ACC112 (cell line): ENCODE measurements around the gene AIP.

ENCODE experiments used
- H2AFZ ChIP-seq: fragments of 200-600 bp; sonication (generic); one replicate; pipeline ENCODE4 v1.6.0; 2017; ENCODE audit warnings: antibody characterized with exemption, low read length; ENCODE audit not compliant: unreplicated experiment
- H3K27ac ChIP-seq: fragments of 200-600 bp; sonication (generic); 2 replicates; pipeline ENCODE4 v1.5.1; 2014; ENCODE audit warnings: low read depth, mild to moderate bottlenecking, antibody characterized with exemption, low read length, moderate library complexity
- H3K27me3 ChIP-seq: fragments of 200-600 bp; sonication (generic); 2 replicates; pipeline ENCODE4 v1.6.1; 2014; ENCODE audit warnings: mild to moderate bottlenecking, antibody characterized with exemption, low read length, moderate library complexity, mixed read lengths; ENCODE audit not compliant: insufficient read depth
- H3K36me3 ChIP-seq: fragments of 200-600 bp; sonication (generic); 2 replicates; pipeline ENCODE4 v1.6.1; 2016; ENCODE audit warnings: mild to moderate bottlenecking, antibody characterized with exemption, low read length, moderate library complexity, mixed read lengths; ENCODE audit not compliant: insufficient read depth
- H3K4me1 ChIP-seq: fragments of 200-600 bp; sonication (generic); one replicate; pipeline ENCODE4 v1.6.1; 2016; ENCODE audit warnings: low read length, mixed read lengths; ENCODE audit not compliant: insufficient read depth, unreplicated experiment, control insufficient read depth
- H3K4me3 ChIP-seq: fragments of 200-600 bp; sonication (generic); 2 replicates; pipeline ENCODE4 v1.5.1; 2014; ENCODE audit warnings: mild to moderate bottlenecking, low read depth, low read length
- H3K79me2 ChIP-seq: fragments of 200-600 bp; sonication (generic); one replicate; pipeline ENCODE4 v1.6.0; 2016; ENCODE audit warnings: low read length; ENCODE audit not compliant: control insufficient read depth, unreplicated experiment, insufficient read depth

Gene AIP

DNA sequence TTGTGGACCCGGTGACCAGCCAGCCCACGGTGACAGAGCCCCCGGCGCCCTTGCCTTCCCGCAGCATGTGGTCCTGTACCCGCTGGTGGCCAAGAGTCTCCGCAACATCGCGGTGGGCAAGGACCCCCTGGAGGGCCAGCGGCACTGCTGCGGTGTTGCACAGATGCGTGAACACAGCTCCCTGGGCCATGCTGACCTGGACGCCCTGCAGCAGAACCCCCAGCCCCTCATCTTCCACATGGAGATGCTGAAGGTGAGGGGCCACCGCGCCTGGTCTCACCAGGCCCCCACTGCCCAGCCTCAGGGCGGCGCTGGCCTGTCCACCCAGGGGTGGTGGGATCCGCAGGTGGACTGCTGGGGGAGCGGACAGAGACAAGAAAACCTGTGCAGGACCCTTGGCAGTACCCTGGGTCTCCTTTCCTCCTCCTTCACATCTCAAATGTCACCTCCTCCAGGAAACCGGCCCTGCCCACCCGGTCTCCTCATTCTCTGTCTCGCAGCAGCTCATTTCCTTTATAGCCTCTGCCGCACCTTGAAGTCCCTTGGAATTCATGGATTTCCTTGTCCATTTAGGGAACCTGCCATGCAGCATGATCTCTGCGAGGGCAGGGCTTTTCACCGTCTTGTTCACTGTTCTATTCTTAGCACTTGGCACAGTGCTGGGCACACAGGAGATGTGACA, 6.5 kb downstream of the AIP start:
- Histone ChIP-seq H3K36me3 (no peaks in the 10 kb centered on the region; the same call in 1 of the 2 replicates), H3K4me1 (no peaks in the 10 kb centered on the region), H2AFZ (no peak overlapping the region), H3K27ac (no peak overlapping the region), H3K4me3 (no peak overlapping the region), H3K27me3 (no peaks in the 10 kb centered on the region), H3K79me2 (peaks cover 10% of the 10 kb centered on the region)

DNA sequence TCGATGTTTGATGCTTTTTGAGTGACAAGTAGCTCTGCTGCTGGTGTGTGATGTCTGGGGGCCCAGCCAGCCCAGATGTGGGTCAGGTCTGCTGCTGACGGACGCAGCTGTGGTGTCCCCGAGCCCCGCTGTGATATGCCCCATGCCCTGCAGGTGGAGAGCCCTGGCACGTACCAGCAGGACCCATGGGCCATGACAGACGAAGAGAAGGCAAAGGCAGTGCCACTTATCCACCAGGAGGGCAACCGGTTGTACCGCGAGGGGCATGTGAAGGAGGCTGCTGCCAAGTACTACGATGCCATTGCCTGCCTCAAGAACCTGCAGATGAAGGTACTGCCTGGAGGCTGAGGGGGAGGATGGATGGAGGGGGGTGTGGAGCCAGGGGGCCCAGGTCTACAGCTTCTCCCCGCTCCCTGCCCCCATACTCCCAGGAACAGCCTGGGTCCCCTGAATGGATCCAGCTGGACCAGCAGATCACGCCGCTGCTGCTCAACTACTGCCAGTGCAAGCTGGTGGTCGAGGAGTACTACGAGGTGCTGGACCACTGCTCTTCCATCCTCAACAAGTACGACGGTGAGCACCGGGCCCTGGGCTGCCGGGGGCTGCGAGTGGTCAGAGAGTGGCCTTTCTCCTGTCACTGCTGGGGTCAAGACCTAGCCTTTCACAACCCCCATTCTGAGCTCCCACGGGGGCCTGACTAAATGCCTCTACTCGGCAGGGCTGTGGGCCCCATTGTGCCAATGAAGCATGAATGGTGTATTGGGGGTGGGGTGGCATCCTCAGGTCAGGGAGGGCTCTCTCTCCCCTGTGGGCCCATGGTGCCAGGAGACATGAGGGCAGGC, 7.3 kb downstream of the AIP start:
- H3K27me3 ChIP-seq: no peaks in the 10 kb centered on the region
- peaks cover 7% of the 10 kb centered on the region for H3K79me2 ChIP-seq
- H2AFZ ChIP-seq: no peak overlapping the region
- no peaks in the 10 kb centered on the region; the same call in 1 of the 2 replicates for H3K36me3 ChIP-seq
- H3K4me1 ChIP-seq: no peaks in the 10 kb centered on the region
- no peak overlapping the region for H3K27ac ChIP-seq
- H3K4me3 ChIP-seq: no peak overlapping the region

DNA sequence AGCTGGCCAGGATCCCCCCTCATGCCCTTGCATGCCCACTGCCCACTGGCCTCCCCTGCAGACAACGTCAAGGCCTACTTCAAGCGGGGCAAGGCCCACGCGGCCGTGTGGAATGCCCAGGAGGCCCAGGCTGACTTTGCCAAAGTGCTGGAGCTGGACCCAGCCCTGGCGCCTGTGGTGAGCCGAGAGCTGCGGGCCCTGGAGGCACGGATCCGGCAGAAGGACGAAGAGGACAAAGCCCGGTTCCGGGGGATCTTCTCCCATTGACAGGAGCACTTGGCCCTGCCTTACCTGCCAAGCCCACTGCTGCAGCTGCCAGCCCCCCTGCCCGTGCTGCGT, 7.9 kb downstream of the AIP start:
- H3K27me3 ChIP-seq: no peaks in the 10 kb centered on the region
- H3K36me3 ChIP-seq: no peaks in the 10 kb centered on the region; the same call in 1 of the 2 replicates
- no peak overlapping the region for H2AFZ ChIP-seq
- no peak overlapping the region for H3K4me3 ChIP-seq
- no peak overlapping the region for H3K27ac ChIP-seq
- no peaks in the 10 kb centered on the region for H3K4me1 ChIP-seq
- peaks cover 6% of the 10 kb centered on the region for H3K79me2 ChIP-seq

DNA sequence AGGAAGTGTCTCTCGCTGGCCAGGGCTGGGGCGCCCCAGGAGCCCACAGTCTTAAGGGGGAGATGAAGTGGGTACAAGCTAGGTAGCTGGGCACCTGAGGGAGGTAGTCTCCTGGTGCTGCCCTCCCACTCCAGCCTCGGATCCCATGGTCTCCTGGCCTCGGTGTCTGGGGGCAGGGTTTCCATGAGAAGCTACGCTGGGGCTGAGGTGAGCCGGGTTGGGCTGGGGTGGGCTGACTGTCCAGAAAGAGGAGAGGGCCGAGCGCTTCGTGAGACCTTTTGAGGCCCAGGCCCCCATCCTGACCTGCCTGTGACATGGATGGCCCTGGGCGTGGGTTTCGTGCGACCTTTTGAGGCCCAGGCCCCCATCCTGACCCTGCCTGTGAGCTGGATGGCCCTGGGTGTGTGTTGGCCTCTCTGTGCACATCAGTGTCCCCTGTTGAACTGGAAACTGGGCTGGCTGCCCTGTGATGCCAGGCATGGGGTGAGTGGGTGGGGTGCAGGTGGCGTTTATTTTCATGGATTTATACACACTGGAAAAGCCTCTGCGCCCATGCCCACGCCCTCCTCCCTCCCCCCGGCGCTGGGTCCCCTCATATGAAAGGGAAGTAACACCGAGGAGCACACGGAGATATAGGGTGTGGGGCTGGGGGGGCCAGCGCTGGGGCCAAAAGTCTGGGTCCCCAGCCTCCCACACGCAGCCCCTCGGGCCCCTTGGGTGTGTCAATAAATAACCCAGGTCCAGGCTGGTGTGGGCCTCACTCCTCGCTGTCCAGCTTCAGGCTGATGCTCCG, 8.6 kb downstream of the AIP start:
- Histone ChIP-seq H3K27ac (no peak overlapping the region), H3K4me3 (no peak overlapping the region), H3K4me1 (no peaks in the 10 kb centered on the region), H3K36me3 (no peaks in the 10 kb centered on the region; the same call in 1 of the 2 replicates), H3K27me3 (no peaks in the 10 kb centered on the region), H3K79me2 (no peaks in the 10 kb centered on the region), H2AFZ (no peak overlapping the region)

DNA sequence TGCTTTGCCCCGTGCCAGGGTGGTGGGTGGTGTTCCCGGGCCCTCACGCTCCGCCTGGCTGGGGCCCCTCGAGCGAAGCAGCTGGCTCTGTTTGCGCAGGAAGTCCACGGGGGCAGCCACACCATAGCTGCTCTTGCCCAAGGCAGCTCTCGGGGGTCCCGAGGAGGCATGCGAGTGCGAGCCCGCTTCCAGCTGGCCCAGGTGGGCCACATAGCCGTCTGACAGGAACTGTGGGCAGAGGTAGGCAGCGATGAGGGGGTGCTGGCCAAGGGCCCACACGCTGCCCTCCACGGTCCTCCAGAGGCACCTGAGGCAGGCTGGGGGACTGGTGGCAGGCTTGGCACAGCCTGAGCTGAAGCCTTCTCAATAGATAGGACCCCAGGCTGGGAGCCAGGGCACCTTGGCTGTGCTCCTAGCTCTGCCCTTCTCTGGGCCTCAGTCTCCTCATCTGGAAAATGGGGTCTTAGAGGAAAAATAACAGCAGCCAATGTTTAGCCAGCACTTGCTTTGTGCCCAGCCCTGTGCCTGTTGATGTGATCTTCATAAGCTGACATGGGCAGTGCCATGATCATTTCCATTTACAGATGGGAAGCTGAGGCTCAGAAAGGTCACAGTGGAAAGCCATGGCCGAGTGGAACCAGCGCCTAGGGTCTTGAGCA, 9.4 kb downstream of the AIP start:
- no peaks in the 10 kb centered on the region for H3K4me1 ChIP-seq
- no peak overlapping the region for H3K4me3 ChIP-seq
- no peaks in the 10 kb centered on the region; the same call in 1 of the 2 replicates for H3K36me3 ChIP-seq
- no peaks in the 10 kb centered on the region for H3K79me2 ChIP-seq
- H3K27ac ChIP-seq: no peak overlapping the region
- H3K27me3 ChIP-seq: no peaks in the 10 kb centered on the region
- no peak overlapping the region for H2AFZ ChIP-seq

DNA sequence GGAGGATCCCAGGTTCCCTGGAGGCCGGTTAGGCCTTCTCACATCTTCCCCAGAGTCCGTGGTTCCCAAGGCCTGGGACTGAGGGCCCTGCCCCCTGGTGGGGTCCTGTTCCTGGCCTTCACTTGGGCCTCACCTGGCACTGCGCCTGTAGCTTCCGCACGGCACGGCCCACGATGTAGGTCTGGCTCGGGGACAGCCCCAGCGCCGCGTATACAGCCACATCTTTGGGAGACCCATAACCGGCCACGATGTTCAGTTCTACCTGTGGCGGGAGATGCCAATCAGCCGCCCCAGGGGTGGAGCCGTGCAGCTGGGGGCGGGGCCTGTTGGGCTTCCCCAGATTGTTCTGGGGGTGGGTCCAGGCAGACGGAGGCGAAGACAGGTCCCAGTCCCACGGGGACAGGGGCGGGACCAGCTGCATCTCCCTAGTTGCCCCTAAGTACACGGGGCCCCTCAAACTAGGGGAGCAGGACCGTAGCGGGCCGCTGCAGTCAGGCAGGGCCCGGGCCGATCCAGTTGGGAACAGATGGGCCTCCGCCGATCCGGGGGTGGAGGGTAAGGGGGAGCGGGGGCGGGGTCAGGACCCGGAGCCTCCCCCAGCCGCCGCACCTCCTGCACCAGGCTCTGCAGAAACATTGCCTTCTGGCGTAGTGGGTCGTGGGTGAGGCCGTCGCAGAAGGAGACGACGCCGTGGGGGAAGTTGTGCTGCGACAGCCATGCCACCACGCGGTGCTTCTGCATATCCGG, 10.1 kb downstream of the AIP start:
- Histone ChIP-seq H3K4me3 (no peak overlapping the region), H3K36me3 (no peaks in the 10 kb centered on the region; the same call in 1 of the 2 replicates), H3K79me2 (no peaks in the 10 kb centered on the region), H2AFZ (no peak overlapping the region), H3K4me1 (no peaks in the 10 kb centered on the region), H3K27ac (no peak overlapping the region), H3K27me3 (no peaks in the 10 kb centered on the region)

DNA sequence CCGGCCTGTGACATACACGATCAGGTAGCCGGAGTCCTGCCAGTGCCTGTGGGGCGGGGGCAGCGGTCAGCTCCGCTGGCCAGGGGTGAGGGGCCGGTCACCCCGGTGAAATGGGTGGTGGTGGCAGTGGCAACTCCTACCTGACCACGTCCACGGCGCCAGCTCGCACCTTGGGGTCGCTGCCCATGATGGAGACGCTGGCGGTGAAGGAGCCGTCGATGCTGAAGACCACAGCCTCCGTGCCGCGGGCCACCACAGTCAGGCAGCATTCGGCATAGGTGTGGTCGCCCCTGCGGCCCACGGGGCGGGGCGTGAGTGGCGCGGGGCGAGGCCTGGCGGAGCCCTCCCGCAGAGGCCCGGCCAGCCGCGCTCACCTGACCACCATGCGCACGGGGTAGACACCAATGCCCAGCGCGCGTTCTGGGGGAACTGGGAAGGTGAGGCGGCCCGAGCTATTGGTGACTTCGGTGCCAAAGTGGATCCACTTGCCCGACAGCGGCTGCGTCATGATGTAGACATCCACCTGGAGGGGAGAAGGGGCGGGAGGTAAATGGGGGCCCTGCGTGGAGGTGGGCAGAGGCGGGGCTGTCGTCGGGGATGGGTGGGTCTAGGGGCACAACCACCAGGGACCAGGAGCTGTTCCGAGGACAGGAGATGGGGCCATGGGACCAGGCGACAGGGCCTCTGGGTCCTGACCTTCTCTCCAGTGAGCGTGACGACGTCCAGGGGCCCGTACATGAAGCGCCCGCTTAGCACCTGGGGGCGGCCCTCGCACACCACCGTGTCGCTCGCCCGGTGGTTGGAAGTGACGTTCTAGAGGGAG, 10.9 kb downstream of the AIP start:
- no peak overlapping the region for H3K4me3 ChIP-seq

DNA sequence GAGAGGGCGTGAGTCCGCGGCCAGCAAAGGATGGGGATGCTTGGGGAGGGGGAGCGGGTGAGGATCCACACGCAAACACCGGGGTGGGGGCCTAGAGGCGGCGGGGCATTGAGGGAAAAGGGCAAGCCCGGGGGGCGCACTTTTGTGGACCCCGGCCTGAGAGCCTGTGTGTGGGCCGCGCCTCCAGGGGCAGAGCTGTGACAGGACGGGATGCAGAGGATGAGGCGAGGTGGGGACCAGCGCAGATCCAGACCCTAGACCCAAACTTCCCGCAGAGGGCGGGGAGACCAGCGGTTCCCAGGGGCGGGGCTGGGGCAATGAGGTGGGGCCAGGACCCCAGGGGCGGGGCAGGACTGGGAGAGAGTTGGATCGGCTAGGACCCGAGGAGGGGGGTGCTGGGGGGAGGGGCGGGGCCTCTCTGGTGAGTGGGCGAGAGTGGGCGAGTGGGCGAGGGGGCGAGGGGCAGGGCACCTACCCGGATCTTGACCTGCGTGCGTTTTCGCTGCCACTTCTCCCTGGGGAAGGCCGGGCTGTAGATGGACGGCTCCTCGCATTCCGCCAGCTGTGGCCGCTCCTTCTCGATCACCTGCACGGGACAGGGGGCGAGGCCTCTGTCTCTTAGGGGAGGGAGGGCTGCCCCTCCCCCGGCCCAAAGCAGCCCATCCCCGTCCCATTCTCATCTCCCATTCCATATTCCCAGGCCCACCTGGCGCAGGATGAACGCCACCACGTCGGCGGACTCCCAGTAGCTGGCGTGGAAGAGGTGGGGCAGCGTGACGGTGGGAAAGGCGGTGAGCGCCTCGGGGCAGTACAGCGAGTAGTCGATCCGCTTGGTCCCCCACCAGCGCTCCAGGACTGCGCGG, 11.8 kb downstream of the AIP start:
- Histone ChIP-seq H2AFZ (no peak overlapping the region), H3K27me3 (no peaks in the 10 kb centered on the region), H3K36me3 (no peaks in the 10 kb centered on the region; the same call in 1 of the 2 replicates), H3K4me1 (no peaks in the 10 kb centered on the region), H3K4me3 (no peak overlapping the region), H3K27ac (no peak overlapping the region), H3K79me2 (no peaks in the 10 kb centered on the region)

More for the DNA sequence above, 10.9 kb downstream of the AIP start:
- Histone ChIP-seq H3K36me3 (no peaks in the 10 kb centered on the region; the same call in 1 of the 2 replicates), H3K27ac (no peak overlapping the region), H3K4me1 (no peaks in the 10 kb centered on the region), H3K79me2 (no peaks in the 10 kb centered on the region), H2AFZ (no peak overlapping the region), H3K27me3 (no peaks in the 10 kb centered on the region)
